Panc1 (cell line): ENCODE data around the gene WDR72. TPM values are rescaled to one million over a fixed set of nuclear protein-coding genes. Genes with fewer than 3 reads are reported as not detected.
A peak's percentile ranks its signal among the peaks of the same experiment; 100 is the strongest.

Experiments used
- ATAC-seq: fragments of 200-7000 bp; cut with Tn5 transposase; 2 replicates; pipeline ENCODE4 v1.9.1; 2020; ENCODE audit warnings: mild to moderate bottlenecking, moderate library complexity
- BruUV-seq: library from RNA; stranded (reverse); fragments of 400-500 nt; replicated peaks from 2 replicates; lab custom pipeline; 2021; lab: Mats Ljungman, UMichigan
- CTCF ChIA-PET: fragments of 300-600 bp; sonication (Branson Sonifier 250); formaldehyde crosslinking; loops from one replicate; lab custom pipeline; 2022; ENCODE audit warnings: antibody characterized with exemption; lab: Charles Lee
- POLR2A ChIA-PET: fragments of 300-600 bp; sonication (Branson Sonifier 250); formaldehyde crosslinking; loops from one replicate; lab custom pipeline; 2022; ENCODE audit warnings: antibody characterized with exemption; lab: Charles Lee
- DNase-seq: peaks from one replicate; pipeline ENCODE4 v3.0.0-alpha.2; 2010; ENCODE audit warnings: low read depth, low spot score
- H3K27ac ChIP-seq: 2 replicates; pipeline ENCODE4 v1.5.1; 2011; ENCODE audit warnings: mild to moderate bottlenecking, low read length, inconsistent platforms
- H3K27me3 ChIP-seq: fragments of 200-500 bp; sonication (Bioruptor generic); 2 replicates; pipeline ENCODE4 v1.6.0; 2014; ENCODE audit warnings: low read length, inconsistent platforms; ENCODE audit not compliant: control insufficient read depth, insufficient read depth
- H3K36me3 ChIP-seq: fragments of 200-500 bp; sonication (Bioruptor generic); 2 replicates; pipeline ENCODE4 v1.5.1; 2014; ENCODE audit warnings: inconsistent platforms, mild to moderate bottlenecking, low read length, moderate library complexity; ENCODE audit not compliant: control insufficient read depth, insufficient read depth
- H3K4me1 ChIP-seq: 2 replicates; pipeline ENCODE4 v1.5.1; 2011; ENCODE audit warnings: inconsistent platforms, mild to moderate bottlenecking, low read length, moderate library complexity; ENCODE audit not compliant: control insufficient read depth, insufficient read depth
- H3K4me3 ChIP-seq, 2 experiments: 2 replicates each; pipeline ENCODE4 v1.5.1; 2011 to 2012; ENCODE audit warnings: low read depth in 2 of 2, low read length in 2 of 2, mild to moderate bottlenecking in 2 of 2, inconsistent platforms in 1 of 2, moderate library complexity in 1 of 2
- H3K9me3 ChIP-seq: fragments of 200-500 bp; sonication (Bioruptor generic); 2 replicates; pipeline ENCODE4 v1.5.1; 2014; ENCODE audit warnings: low read depth, mild to moderate bottlenecking, inconsistent platforms, low read length, moderate library complexity; ENCODE audit not compliant: control insufficient read depth, insufficient read depth
- POLR2AphosphoS5 ChIP-seq: IDR thresholded peaks from 2 replicates; pipeline ENCODE4 v1.6.1; 2012; ENCODE audit warnings: mild to moderate bottlenecking, low read depth, low read length, moderate library complexity
- REST ChIP-seq, 2 experiments: IDR thresholded peaks; 2 replicates each; pipeline ENCODE4 v1.6.1; 2011 to 2012; ENCODE audit warnings: low read depth in 2 of 2, control low read depth in 1 of 2, low read length in 1 of 2, mild to moderate bottlenecking in 1 of 2, moderate library complexity in 1 of 2; ENCODE audit not compliant: insufficient read depth in 1 of 2
- SIN3A ChIP-seq: IDR thresholded peaks from 2 replicates; pipeline ENCODE4 v1.6.1; 2012; ENCODE audit warnings: low read depth, mild to moderate bottlenecking, low read length, moderate library complexity, borderline replicate concordance; ENCODE audit not compliant: insufficient read depth
- TCF7L2 ChIP-seq: IDR thresholded peaks from 2 replicates; pipeline ENCODE4 v1.6.1; 2011; ENCODE audit warnings: mild to moderate bottlenecking, low read depth, low read length, inconsistent platforms
- in situ Hi-C: cut with HindIII; loops from 2 replicates; pipeline ENCODE4 v1.10.0; 2016; ENCODE audit warnings: low sequenced_read_pairs, low pct_unique_long_range_greater_than_20kb
- intact Hi-C: fragments of 100-400 bp; cut with micrococcal nuclease; formaldehyde crosslinking; loops from one replicate; pipeline ENCODE4 v1.10.0; 2022; ENCODE audit not compliant: unreplicated experiment
- total RNA-seq: library from RNA; stranded (reverse); gene quantifications from one replicate; pipeline ENCODE4 v1.2.1, GENCODE V29; 2021; ENCODE audit not compliant: unreplicated experiment
- TF ChIP-seq, protein P1 (sequence below): fragments of 450-650 bp; IDR thresholded peaks from 2 replicates; pipeline ENCODE4 v1.5.1; 2017; ENCODE audit warnings: mild to moderate bottlenecking

Gene WDR72
- total RNA-seq, 1 experiment from 2014 or later: 0.03 TPM

GRCh38 chr15:53716909-53717876 lies 42.3 kb downstream of the WDR72 start:
- ChIA-PET CTCF (no interaction called here), POLR2A (no interaction called here)
- intact Hi-C loops: loop anchor here (5.0 kb wide), 1 partner anchor 935 kb away; no protein-coding TSS in a partner anchor
- TF ChIP-seq, protein P1, sequence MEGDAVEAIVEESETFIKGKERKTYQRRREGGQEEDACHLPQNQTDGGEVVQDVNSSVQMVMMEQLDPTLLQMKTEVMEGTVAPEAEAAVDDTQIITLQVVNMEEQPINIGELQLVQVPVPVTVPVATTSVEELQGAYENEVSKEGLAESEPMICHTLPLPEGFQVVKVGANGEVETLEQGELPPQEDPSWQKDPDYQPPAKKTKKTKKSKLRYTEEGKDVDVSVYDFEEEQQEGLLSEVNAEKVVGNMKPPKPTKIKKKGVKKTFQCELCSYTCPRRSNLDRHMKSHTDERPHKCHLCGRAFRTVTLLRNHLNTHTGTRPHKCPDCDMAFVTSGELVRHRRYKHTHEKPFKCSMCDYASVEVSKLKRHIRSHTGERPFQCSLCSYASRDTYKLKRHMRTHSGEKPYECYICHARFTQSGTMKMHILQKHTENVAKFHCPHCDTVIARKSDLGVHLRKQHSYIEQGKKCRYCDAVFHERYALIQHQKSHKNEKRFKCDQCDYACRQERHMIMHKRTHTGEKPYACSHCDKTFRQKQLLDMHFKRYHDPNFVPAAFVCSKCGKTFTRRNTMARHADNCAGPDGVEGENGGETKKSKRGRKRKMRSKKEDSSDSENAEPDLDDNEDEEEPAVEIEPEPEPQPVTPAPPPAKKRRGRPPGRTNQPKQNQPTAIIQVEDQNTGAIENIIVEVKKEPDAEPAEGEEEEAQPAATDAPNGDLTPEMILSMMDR: peak; percentile 32; the same call in 1 of the 2 replicates
- no peak for TF ChIP-seq SIN3A
- Histone ChIP-seq H3K4me3 (no peak overlapping the region), H3K4me1 (no peaks in the 10 kb centered on the region), H3K27ac (no peak overlapping the region), H3K9me3 (no peaks in the 10 kb centered on the region), H3K36me3 (no peaks in the 10 kb centered on the region), H3K27me3 (no peaks in the 10 kb centered on the region)
- in situ Hi-C loops: no loop called here
- no peak for DNase-seq
- BruUV-seq: no TSS peak
- no peak for ATAC-seq

GRCh38 chr15:53713218-53713617 lies 46.2 kb downstream of the WDR72 start:
- ATAC-seq (no peak), DNase-seq (no peak)
- no peak overlapping the region for H3K27ac ChIP-seq
- H3K9me3 ChIP-seq: no peaks in the 10 kb centered on the region
- no peaks in the 10 kb centered on the region for H3K4me1 ChIP-seq
- no peaks in the 10 kb centered on the region for H3K36me3 ChIP-seq
- ChIA-PET CTCF (no interaction called here), POLR2A (no interaction called here)
- H3K27me3 ChIP-seq: 0 out of 2 replicates have a peak, but pooled peaks cover 3% of the 10 kb centered on the region
- no TSS peak for BruUV-seq
- intact Hi-C loops (no loop called here), in situ Hi-C loops (no loop called here)
- TF ChIP-seq POLR2AphosphoS5: no peak
- no peak for TF ChIP-seq TCF7L2
- TF ChIP-seq REST (IDR thresholded peaks at IDR 0.05; ENCODE audit: insufficient read depth in 1 of 2, low read depth in 2 of 2, low read length in 1 of 2): no peak
- TF ChIP-seq, protein P1: no peak
- TF ChIP-seq SIN3A: no peak
- no peak overlapping the region for H3K4me3 ChIP-seq
